GM13976 (cell line): ENCODE results near the gene FANCE.

ENCODE experiments used
- DNase-seq: peaks from one replicate; pipeline ENCODE4 v3.0.0; 2012; ENCODE audit warnings: low spot score
- CTCF ChIP-seq: IDR thresholded peaks from 2 replicates; pipeline ENCODE4 v1.5.1; 2012; ENCODE audit warnings: borderline replicate concordance, mild to moderate bottlenecking; ENCODE audit not compliant: insufficient read depth; ENCODE audit errors: extremely low read depth, missing control alignments, control extremely low read depth
- in situ Hi-C: fragments of 300-500 bp; cut with MboI; formaldehyde crosslinking; loops from one replicate; pipeline ENCODE4 v1.12.0; 2022; ENCODE audit warnings: low sequenced_read_pairs, mixed read lengths, inconsistent platforms; ENCODE audit not compliant: unreplicated experiment

FANCE gene

GRCh38 chr6:35441205-35441604 is 10.9 kb upstream of the FANCE start:
- in situ Hi-C loops, result no loop called here
- no peak for DNase-seq
- TF ChIP-seq CTCF, result no peak

- in situ Hi-C loops, result no loop called here
- no peak for TF ChIP-seq CTCF
- DNase-seq, result no peak
Measured at GRCh38 chr6:35441642-35442041, 10.5 kb upstream of the FANCE start.

- in situ Hi-C loops, result no loop called here
- DNase-seq, result no peak
- no peak for TF ChIP-seq CTCF
Measured at GRCh38 chr6:35442693-35443092, 9.4 kb upstream of the FANCE start.

GRCh38 chr6:35443341-35444030 is 8.7 kb upstream of the FANCE start:
- in situ Hi-C loops, result no loop called here
- no peak for DNase-seq
- no peak for TF ChIP-seq CTCF

- TF ChIP-seq CTCF, result no peak
- in situ Hi-C loops, result no loop called here
- no peak for DNase-seq
Measured at GRCh38 chr6:35445691-35446090, 6.4 kb upstream of the FANCE start.

- DNase-seq, result no peak
- no peak for TF ChIP-seq CTCF
- in situ Hi-C loops, result no loop called here
Measured at GRCh38 chr6:35448191-35448590, 3.9 kb upstream of the FANCE start.
